ENCODE data around the gene NCEH1.
"Not testable (repeated sequence)": the region's sequence is repeated elsewhere in the genome, so short reads cannot be mapped to it uniquely, and the experiment has no call there.

Gene NCEH1

DNA sequence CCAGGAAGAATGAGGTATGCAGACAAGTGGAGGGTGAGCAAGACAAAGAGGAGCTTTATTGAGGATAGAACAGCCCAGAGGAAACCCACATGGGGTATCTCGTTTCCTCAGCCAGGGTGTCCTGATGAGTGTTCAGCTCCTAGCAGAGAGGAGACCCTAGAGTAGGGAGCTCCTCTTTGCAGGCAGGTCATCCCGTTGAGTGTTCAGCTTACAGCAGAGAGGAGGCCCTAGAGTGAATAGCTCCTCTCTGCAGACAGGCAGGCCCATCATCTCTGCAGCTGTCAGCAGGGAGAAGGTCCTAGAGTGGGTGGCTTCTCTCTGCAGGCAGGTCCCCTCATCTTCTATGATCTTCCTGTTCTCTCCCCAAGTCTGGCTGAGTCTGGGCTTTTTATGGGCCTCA, 97.0 kb downstream of the NCEH1 start:
- no peak for DNase-seq (ENCODE audit: low read depth)

DNA sequence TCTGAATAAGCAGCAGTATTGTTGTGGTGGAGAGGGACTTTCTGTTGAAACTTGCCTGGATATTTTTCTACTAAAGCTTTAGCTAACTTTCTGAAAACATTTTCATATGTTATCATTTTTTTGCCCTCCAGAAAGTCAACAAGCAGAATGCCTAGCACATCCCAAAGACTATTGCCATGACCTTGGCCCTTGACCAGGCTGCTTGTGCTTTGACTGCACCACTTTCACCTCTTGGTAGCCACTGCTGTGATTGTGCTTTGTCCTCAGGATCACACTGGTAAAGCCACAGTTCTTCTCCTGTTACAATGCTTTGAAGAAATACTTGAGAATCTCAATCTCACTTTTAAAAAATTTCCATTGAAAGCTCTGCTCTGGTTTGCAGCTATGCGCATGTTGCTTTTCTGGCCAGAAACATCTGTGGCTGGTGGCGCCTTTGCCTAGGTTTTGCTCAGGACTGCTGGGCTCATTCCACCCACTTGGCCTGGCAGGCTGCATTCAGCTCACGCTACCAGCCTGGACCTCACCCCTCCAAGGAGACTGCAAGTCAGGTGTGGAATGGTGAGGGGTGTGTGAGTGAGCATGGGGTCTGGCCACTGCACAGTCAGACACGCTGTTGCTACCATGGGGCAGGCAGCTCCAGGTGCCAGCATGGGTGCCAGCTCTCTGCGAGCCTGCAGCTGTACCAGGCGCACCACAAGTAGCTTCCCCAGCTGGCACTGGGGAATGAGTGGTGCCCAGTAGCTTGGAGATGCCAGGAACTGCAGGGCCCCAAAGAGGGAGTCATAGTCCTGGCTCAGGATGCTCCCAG, 97.8 kb downstream of the NCEH1 start:
- DNase-seq (ENCODE audit: low read depth) = no peak

DNA sequence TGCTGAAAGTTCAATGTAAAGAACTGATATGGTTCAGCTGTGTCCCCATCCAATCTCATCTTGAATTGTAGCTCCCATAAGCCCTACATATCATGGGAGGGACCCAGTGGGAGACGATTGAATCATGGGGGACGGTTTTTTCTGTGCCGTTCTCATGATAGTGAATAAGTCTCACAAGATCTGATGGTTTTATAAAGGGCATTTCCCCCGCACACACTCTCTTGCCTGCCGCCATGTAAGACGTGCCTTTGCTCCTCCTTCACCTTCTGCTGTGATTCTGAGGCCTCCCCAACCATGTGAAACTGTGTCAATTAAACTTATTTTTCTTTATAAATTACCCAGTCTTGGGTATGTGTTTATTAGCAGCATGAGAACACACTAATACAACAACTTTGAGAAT, 101.1 kb downstream of the NCEH1 start:
- no peak for DNase-seq (ENCODE audit: low read depth)

GRCh38 chr3:172608575-172608974, 102.3 kb downstream of the NCEH1 start:
- no peak for DNase-seq (ENCODE audit: low read depth)

- no peak for DNase-seq (ENCODE audit: low read depth)
These were observed 103.4 kb downstream of the NCEH1 start for GRCh38 chr3:172607305-172608121.

- no peak for DNase-seq (ENCODE audit: low read depth)
These were observed 104.8 kb downstream of the NCEH1 start for GRCh38 chr3:172606021-172606420.

DNA sequence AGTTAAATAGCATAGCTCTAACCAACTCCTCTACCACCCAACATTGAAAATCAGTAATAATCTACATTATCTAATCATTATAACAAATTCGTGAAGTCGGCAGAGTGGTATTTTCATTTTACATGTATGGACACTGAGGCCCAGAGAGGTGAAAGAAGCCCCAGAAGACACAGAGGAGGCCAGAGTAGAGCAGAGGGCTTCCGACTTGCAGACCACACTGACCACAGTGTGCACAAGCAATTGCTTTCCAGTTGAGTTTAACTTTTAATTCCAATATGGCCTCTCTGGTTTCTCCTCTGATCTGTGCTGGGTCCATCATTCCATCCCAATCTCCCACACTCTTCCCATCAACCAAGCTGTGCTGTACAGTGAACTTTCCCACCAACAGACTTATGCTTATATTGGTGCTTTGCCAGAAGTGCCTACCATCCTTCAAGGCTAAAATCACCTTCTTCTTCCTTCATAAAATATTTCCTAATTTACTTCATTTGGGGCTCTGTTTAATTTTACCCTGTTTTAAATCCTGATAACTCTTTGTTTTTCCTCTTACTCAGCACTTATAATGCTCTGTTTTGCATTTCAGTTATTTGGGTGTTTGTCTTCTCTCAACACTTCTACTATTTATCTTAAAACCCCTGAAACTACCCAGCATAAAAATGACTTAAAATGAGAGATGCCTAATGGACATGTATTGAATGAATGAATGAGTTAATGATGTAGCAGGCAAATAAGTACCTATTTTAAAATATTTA, 105.8 kb downstream of the NCEH1 start:
- DNase-seq (ENCODE audit: low read depth) = no peak

GRCh38 chr3:172601066-172601832, 109.6 kb downstream of the NCEH1 start:
- no peak for DNase-seq (ENCODE audit: low read depth)

DNA sequence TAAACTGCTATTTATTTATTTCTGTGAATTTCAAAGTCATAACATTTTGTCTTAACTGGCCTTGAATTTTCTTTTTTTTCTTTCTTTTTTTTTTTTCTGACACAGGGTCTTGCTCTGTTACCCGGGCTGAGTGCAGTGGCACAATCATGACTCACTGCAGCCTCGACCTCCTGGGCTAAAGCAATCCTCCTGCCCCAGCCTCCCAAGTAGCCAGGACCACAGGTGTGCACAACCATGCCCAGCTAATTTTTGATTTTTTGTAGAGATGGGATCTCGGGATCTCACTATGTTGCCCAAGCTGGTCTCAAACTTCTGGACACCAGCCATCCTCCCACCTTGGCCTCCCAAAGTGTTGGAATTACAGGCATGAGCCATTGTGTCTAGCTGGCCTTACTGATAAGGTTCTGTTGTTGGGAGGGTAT, 110.2 kb downstream of the NCEH1 start:
- DNase-seq (ENCODE audit: low read depth) = no peak

- DNase-seq (ENCODE audit: low read depth) = no peak
These were observed 112.0 kb downstream of the NCEH1 start for GRCh38 chr3:172598904-172599303.

- no peak for DNase-seq (ENCODE audit: low read depth)
These were observed 114.5 kb downstream of the NCEH1 start for GRCh38 chr3:172596394-172596706.

DNA sequence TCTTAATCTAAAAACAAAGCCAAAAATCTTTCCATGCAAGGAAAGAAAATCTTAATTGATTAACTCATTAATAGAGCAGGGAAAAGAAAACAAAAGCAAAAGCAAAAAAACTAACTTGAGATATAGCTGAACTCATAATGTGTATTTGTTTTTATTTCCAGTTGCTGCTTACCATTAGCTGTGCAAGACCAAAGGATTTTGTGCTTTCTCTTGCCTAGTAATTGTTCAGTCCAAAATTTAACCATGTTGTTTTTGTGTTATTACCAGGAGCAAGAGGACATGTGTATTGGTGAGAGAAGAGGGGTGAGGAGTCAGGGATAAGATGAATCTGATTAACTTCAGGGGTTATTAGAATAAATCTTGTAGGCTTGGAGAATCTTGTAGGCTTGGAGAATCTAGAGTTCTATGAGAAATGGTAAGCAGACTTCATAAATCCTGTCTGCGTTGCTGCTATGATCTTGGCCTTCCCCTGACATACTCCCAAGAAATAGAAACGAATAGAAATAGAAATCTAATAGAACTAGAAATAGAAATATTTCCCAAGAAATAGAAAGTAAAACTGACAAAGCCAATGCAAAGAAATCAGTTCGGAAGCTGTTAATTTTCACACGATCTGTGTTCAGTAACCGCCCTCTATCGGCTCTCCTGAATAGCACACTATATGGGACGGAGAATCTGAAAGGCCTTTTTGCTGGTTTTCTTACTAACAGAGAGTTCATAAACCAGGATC, 115.0 kb downstream of the NCEH1 start:
- DNase-seq (ENCODE audit: low read depth) = peak; percentile 11

- DNase-seq (ENCODE audit: low read depth) = not testable (repeated sequence)
These were observed 115.8 kb downstream of the NCEH1 start for GRCh38 chr3:172594900-172595663.

- no peak for DNase-seq (ENCODE audit: low read depth)
These were observed 117.8 kb downstream of the NCEH1 start for GRCh38 chr3:172592898-172593669.

GRCh38 chr3:172591876-172592771, 118.7 kb downstream of the NCEH1 start:
- DNase-seq (ENCODE audit: low read depth) = peak; percentile 81

GRCh38 chr3:172591125-172591605, 119.7 kb downstream of the NCEH1 start:
- DNase-seq (ENCODE audit: low read depth) = no peak

DNA sequence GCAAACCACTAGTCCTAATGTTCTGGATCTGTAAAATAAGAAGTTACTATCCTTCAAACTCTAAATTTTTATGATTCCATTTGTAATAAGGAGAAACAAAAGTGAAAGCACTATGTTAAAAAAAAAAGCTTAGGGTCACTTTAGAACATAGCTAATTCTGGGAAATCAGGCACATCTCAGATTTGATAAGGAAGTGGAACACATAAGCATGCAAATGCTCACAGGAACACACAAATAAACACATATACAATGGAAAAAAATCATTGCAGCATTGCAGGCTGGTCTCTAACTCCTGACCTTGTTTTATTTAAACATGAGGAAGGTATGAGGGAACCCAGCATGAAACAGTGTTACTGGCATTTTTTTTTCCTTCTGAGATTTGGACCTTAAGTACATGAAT, 124.4 kb downstream of the NCEH1 start:
- DNase-seq (ENCODE audit: low read depth) = no peak

DNA sequence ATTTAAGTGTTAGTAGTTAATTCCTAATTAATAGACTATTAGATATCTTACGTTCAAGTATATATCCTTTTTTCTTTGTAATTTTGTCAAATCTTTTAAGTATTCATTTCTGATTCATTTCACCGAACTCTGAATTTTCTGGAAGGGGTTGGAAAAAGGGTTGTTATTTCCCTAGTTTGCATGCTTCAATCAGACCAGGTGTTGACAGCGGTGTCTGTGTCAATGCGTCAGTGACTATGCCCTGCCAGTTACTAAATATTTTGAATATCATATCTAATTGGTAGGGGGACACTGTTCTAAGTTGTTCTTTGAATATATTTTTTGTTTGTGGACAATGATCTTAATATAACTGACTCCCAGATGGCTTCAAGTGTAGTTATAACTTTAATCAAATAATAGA, 124.9 kb downstream of the NCEH1 start:
- no peak for DNase-seq (ENCODE audit: low read depth)

DNA sequence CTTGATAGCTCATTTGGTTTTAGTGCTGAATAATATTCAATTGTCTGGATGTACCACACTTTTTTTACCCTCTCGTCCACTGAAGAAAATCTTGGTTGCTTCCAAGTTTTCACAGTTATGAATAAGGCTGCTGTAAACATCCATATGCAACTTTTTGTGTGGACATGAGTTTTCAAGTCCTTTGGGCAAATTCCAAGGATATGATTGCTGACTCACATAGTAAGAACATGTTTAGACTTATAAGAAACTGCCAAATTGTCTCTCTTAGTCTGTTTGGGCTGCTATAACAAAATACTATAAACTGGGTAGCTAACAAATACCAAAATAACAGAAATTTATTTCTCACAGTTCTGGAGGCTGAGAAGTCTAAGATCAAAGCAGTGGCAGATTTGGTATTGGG, 128.2 kb downstream of the NCEH1 start:
- no peak for DNase-seq (ENCODE audit: low read depth)
